GM10847 (cell line): ENCODE measurements around the gene CILP.

Experiments used
- POLR2A ChIP-seq: IDR thresholded peaks from 2 replicates; pipeline ENCODE4 v1.6.1; 2011; ENCODE audit not compliant: insufficient read length; ENCODE audit errors: extremely low read depth

CILP gene

GRCh38 chr15:65245096-65245856, 34.0 kb upstream of the CILP start:
- TF ChIP-seq POLR2A, result no peak

- TF ChIP-seq POLR2A, result no peak
These were observed 33.4 kb upstream of the CILP start for GRCh38 chr15:65244638-65245037.

- no peak for TF ChIP-seq POLR2A
These were observed 22.4 kb upstream of the CILP start for GRCh38 chr15:65233696-65234095.

- TF ChIP-seq POLR2A, result no peak
These were observed 21.2 kb upstream of the CILP start for GRCh38 chr15:65232520-65232919.

- no peak for TF ChIP-seq POLR2A
These were observed 20.0 kb upstream of the CILP start for GRCh38 chr15:65231306-65231705.

- TF ChIP-seq POLR2A, result no peak
These were observed 14.9 kb upstream of the CILP start for GRCh38 chr15:65226221-65226620.

GRCh38 chr15:65223996-65224395, 12.7 kb upstream of the CILP start:
- TF ChIP-seq POLR2A, result no peak

- TF ChIP-seq POLR2A, result no peak
These were observed 11.6 kb upstream of the CILP start for GRCh38 chr15:65222891-65223290.

GRCh38 chr15:65221697-65222096, 10.4 kb upstream of the CILP start:
- no peak for TF ChIP-seq POLR2A

- no peak for TF ChIP-seq POLR2A
These were observed 7.9 kb upstream of the CILP start for GRCh38 chr15:65219137-65219536.

GRCh38 chr15:65217526-65218482, 6.5 kb upstream of the CILP start:
- no peak for TF ChIP-seq POLR2A

- TF ChIP-seq POLR2A, result no peak
These were observed 4.2 kb upstream of the CILP start for GRCh38 chr15:65215496-65215895.

- no peak for TF ChIP-seq POLR2A
These were observed 2.7 kb upstream of the CILP start for GRCh38 chr15:65214010-65214409.

- no peak for TF ChIP-seq POLR2A
These were observed 2.0 kb upstream of the CILP start for GRCh38 chr15:65213241-65213640.

GRCh38 chr15:65212097-65212496, 824 bp upstream of the CILP start:
- no peak for TF ChIP-seq POLR2A

GRCh38 chr15:65211482-65211982, 259 bp upstream of the CILP start:
- TF ChIP-seq POLR2A, result no peak
